ENCODE data around the gene RETREG3.

RETREG3 gene

DNA sequence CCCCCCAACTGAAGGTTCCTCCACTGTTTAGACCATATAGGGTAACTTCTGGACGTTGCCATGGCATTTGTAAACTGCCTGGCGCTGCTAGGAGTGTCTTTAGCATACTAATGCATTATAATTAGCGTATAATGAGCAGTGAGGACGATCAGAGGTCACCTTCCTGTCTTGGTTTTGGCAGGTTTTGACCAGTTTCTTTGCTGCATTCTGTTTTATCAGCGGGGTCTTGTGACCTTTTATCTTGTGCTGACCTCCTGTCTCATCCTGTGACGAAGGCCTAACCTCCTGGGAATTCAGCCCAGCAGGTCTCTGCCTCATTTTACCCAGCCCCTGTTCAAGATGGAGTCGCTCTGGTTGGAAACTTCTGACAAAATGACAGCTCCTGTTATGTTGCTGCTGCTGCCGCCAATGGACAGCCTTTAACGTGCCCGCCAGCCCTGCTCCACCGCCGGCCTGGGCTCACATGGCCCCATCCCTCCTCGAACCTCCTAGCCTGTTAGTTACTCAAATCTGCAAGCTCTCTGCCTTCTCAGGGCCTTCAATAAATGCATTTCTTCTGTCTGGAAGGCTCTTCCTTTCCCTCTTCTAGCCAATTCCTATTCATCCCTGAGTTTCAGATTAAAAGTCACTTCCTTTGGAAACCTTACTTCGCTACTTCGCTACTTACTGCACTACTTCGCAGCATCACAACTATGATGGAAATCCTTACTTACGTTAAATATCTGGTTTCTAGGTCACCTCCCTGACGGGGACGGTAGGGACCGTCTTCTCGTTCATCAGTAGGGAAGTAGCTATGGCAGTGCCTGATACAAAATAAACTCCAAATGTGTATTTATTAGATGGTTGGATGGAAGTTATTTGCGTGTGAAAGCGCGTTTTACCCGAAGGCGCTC lies 73.8 kb downstream of the RETREG3 start:
- TF ChIP-seq, protein P1, sequence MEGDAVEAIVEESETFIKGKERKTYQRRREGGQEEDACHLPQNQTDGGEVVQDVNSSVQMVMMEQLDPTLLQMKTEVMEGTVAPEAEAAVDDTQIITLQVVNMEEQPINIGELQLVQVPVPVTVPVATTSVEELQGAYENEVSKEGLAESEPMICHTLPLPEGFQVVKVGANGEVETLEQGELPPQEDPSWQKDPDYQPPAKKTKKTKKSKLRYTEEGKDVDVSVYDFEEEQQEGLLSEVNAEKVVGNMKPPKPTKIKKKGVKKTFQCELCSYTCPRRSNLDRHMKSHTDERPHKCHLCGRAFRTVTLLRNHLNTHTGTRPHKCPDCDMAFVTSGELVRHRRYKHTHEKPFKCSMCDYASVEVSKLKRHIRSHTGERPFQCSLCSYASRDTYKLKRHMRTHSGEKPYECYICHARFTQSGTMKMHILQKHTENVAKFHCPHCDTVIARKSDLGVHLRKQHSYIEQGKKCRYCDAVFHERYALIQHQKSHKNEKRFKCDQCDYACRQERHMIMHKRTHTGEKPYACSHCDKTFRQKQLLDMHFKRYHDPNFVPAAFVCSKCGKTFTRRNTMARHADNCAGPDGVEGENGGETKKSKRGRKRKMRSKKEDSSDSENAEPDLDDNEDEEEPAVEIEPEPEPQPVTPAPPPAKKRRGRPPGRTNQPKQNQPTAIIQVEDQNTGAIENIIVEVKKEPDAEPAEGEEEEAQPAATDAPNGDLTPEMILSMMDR (conservative IDR thresholded peaks at IDR 0.05; ENCODE audit: low read length), result no peak
- no peak for DNase-seq (ENCODE audit: low read depth)
- H3K4me3 ChIP-seq (ENCODE audit: low read length), result peak overlapping the region; percentile 78

DNA sequence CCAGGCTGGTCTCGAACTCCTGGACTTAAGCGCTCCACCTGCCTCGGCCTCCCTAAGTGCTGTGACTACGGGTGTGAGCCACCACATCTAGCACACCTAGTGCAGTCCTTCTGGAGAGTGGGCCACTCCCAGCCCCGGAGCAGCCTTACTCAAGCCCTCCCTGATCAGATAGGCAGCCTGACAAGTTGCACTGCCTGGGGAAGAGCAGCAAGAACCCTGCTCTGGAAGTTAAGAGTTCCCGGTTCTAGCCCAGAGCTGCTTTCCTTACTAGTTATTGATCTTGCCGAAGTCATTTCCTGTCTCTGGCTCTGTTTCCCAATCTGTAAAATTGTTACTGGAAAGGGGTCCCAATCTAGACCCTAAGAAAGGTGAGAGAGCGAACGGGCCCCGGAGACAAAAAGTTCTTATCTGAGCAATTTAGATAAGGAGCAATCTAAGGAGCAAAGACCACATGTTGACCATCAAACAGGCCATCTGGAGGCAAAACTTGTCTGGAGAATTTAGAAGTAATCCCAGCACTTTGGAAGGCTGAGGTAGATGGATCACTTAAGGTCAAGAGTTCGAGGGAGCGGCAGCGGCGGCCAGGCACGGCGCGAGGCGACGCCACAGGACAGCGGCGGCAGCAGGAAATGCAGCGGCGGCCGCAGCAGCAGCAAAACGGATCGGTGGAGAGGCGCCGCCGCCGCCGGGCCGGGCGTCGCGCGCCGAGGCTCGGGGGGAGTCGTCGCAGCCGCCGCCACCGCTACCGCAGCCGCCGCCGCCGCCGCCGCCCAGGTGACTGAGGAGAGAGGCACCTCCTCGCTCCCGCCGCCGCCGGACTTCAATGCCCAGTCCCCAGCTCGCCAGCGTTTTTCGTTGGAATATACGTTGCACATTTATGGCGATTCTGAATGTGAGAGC lies 77.5 kb downstream of the RETREG3 start:
- peak; percentile 54 for DNase-seq (ENCODE audit: low read depth)
- peak overlapping the region; percentile 56 for H3K4me3 ChIP-seq (ENCODE audit: low read length)
- TF ChIP-seq, protein P1 (conservative IDR thresholded peaks at IDR 0.05; ENCODE audit: low read length), result peak; percentile 48

DNA sequence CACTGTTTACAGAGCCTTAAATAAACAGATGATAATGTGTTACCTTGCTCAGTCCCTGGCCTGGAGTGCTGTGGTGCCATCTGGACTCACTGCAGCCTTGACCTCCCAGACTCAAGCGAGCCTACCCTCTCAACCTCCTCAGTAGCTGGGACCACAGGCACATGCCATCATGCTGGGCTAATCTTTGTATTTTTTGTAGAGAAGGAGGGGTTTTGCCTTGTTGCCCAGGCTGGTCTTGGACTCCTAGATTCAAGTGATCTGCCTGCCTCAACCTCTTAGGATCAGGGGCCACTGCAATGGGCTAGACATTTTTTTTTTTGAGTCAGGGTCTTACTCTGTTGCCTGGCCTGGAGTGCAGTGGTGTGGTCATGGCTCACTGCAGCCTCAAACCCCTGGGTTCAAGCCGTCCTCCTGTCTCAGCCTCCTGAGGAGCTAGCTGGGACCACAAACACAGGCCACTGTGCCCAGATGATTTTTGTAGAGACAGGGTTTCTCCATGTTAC lies 78.2 kb downstream of the RETREG3 start:
- no peak for DNase-seq (ENCODE audit: low read depth)
- TF ChIP-seq, protein P1 (conservative IDR thresholded peaks at IDR 0.05; ENCODE audit: low read length), result no peak
- H3K4me3 ChIP-seq (ENCODE audit: low read length), result no peak overlapping the region
